HFFc6 (cell line): ENCODE data around the gene SLC51B. TPM values are rescaled to one million over a fixed set of nuclear protein-coding genes. Genes with fewer than 3 reads are reported as not detected.

Experiments used
- DNase-seq: peaks from one replicate; pipeline ENCODE4 v3.0.0-alpha.2; 2018
- H3K27ac Mint-ChIP-seq: 2 replicates; pipeline ENCODE4 v1.8.0; 2020; ENCODE audit warnings: mild to moderate bottlenecking, mixed read lengths
- H3K27me3 Mint-ChIP-seq: 2 replicates; pipeline ENCODE4 v1.8.0; 2021; ENCODE audit warnings: mild to moderate bottlenecking, moderate library complexity, mixed read lengths; ENCODE audit not compliant: insufficient read depth
- H3K36me3 Mint-ChIP-seq: 2 replicates; pipeline ENCODE4 v1.8.0; 2021; ENCODE audit warnings: low read depth, mixed read lengths
- H3K4me1 Mint-ChIP-seq: 2 replicates; pipeline ENCODE4 v1.8.0; 2020; ENCODE audit warnings: low read depth, mixed read lengths
- H3K4me3 Mint-ChIP-seq: 2 replicates; pipeline ENCODE4 v1.8.0; 2020; ENCODE audit warnings: mild to moderate bottlenecking, moderate library complexity, mixed read lengths
- H3K9me3 Mint-ChIP-seq: 2 replicates; pipeline ENCODE4 v1.8.0; 2020; ENCODE audit warnings: mild to moderate bottlenecking, mixed read lengths
- CTCF ChIP-seq: fragments of 200-600 bp; sonication (generic); IDR thresholded peaks from 2 replicates; pipeline ENCODE4 v1.5.0; 2021; ENCODE audit warnings: antibody characterized with exemption, mild to moderate bottlenecking
- total RNA-seq, 6 experiments: library from RNA; stranded (reverse); fragmentation: NEBNext Ultra II Directional; extraction: Animal tissue kit (Norgen Biotek cat#: 25700); gene quantifications; 2 replicates in 1 of 6; 3 replicates in 5 of 6; pipeline ENCODE4 v1.2.3, GENCODE V29; 2021

The SLC51B gene
- total RNA-seq, 6 experiments from 2014 or later: not detected

GRCh38 chr15:65062061-65062460 is 16.9 kb downstream of the SLC51B start:
- Mint-ChIP-seq H3K9me3 (no peaks in the 10 kb centered on the region), H3K36me3 (no peaks in the 10 kb centered on the region), H3K27ac (no peak overlapping the region), H3K27me3 (peaks cover 39% of the 10 kb centered on the region), H3K4me1 (peaks cover 7% of the 10 kb centered on the region; the same call in 1 of the 2 replicates), H3K4me3 (no peak overlapping the region)
- DNase-seq: no peak
- no peak for TF ChIP-seq CTCF

GRCh38 chr15:65062726-65063125 is 17.5 kb downstream of the SLC51B start:
- Mint-ChIP-seq H3K9me3 (no peaks in the 10 kb centered on the region), H3K4me3 (no peak overlapping the region), H3K36me3 (no peaks in the 10 kb centered on the region), H3K27ac (no peak overlapping the region), H3K4me1 (no peaks in the 10 kb centered on the region; the same call in 1 of the 2 replicates), H3K27me3 (peaks cover 39% of the 10 kb centered on the region)
- TF ChIP-seq CTCF: no peak
- DNase-seq: no peak

GRCh38 chr15:65066001-65066634 is 20.9 kb downstream of the SLC51B start:
- Mint-ChIP-seq H3K4me3 (no peak overlapping the region), H3K4me1 (peaks cover 25% of the 10 kb centered on the region)
- no peak for DNase-seq

GRCh38 chr15:65066635-65067316 is 21.6 kb downstream of the SLC51B start:
- H3K27ac Mint-ChIP-seq: no peak overlapping the region
- H3K4me1 Mint-ChIP-seq: peaks cover 25% of the 10 kb centered on the region
- no peak for DNase-seq
- H3K36me3 Mint-ChIP-seq: no peaks in the 10 kb centered on the region
- H3K27me3 Mint-ChIP-seq: peaks cover 29% of the 10 kb centered on the region
- no peaks in the 10 kb centered on the region for H3K9me3 Mint-ChIP-seq
- no peak for TF ChIP-seq CTCF
- H3K4me3 Mint-ChIP-seq: no peak overlapping the region; the same call in 1 of the 2 replicates

More at GRCh38 chr15:65066001-65066634, 20.9 kb downstream of the SLC51B start:
- no peak for TF ChIP-seq CTCF
- Mint-ChIP-seq H3K27me3 (peaks cover 30% of the 10 kb centered on the region), H3K27ac (no peak overlapping the region), H3K9me3 (no peaks in the 10 kb centered on the region), H3K36me3 (no peaks in the 10 kb centered on the region)

- H3K4me1 Mint-ChIP-seq: peaks cover 25% of the 10 kb centered on the region
- H3K36me3 Mint-ChIP-seq: no peaks in the 10 kb centered on the region
- TF ChIP-seq CTCF: no peak
- H3K27ac Mint-ChIP-seq: no peak overlapping the region
- H3K4me3 Mint-ChIP-seq: no peak overlapping the region; the same call in 1 of the 2 replicates
- peaks cover 27% of the 10 kb centered on the region for H3K27me3 Mint-ChIP-seq
- no peak for DNase-seq
- H3K9me3 Mint-ChIP-seq: no peaks in the 10 kb centered on the region
Observed at GRCh38 chr15:65067317-65067644, 22.1 kb downstream of the SLC51B start.
